ENCODE measurements around the gene C2CD5.

C2CD5 gene

GRCh38 chr12:22463306-22463705 is 81.0 kb downstream of the C2CD5 start:
- TF ChIP-seq CTCF (IDR thresholded peaks at IDR 0.05; ENCODE audit: insufficient read depth, low read length, poor library complexity, severe bottlenecking), result no peak

DNA sequence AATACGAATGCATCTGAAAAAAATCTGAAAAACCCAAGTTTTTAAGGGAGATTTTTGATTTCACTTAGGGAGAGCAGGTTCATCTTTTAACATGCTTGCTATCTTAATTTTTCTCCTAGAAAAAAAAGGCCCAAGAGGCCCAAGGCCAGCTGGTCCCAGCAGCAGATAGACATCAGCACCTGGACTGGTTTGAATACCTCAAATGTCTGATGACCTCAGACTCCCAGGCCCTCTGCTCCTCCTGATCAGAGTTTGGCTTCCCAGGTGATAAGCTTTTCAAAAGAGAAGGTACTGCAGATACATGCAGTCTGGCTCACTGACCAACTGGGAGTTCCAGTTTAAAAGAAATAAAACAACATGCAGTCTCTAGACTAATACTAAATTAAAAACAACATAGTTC is 82.6 kb downstream of the C2CD5 start:
- TF ChIP-seq CTCF (IDR thresholded peaks at IDR 0.05; ENCODE audit: insufficient read depth, low read length, poor library complexity, severe bottlenecking), result no peak
- Histone ChIP-seq H3K27me3 (replicated peaks; ENCODE audit: control insufficient read depth, insufficient read depth, low read length) (no peaks in the 10 kb centered on the region), H3K4me3 (replicated peaks; ENCODE audit: low read depth, low read length) (no peak overlapping the region), H3K36me3 (ENCODE audit: control insufficient read depth, insufficient read depth, low read length) (no peaks in the 10 kb centered on the region; the same call in 1 of the 2 replicates)
- DNase-seq (ENCODE audit: extremely low read depth, insufficient read length), result no peak

More at GRCh38 chr12:22463306-22463705, 81.0 kb downstream of the C2CD5 start:
- Histone ChIP-seq H3K4me3 (replicated peaks; ENCODE audit: low read depth, low read length) (no peak overlapping the region), H3K36me3 (ENCODE audit: control insufficient read depth, insufficient read depth, low read length) (peaks cover 3% of the 10 kb centered on the region; the same call in 1 of the 2 replicates), H3K27me3 (replicated peaks; ENCODE audit: control insufficient read depth, insufficient read depth, low read length) (no peaks in the 10 kb centered on the region)
- no peak for DNase-seq (ENCODE audit: extremely low read depth, insufficient read length)

DNA sequence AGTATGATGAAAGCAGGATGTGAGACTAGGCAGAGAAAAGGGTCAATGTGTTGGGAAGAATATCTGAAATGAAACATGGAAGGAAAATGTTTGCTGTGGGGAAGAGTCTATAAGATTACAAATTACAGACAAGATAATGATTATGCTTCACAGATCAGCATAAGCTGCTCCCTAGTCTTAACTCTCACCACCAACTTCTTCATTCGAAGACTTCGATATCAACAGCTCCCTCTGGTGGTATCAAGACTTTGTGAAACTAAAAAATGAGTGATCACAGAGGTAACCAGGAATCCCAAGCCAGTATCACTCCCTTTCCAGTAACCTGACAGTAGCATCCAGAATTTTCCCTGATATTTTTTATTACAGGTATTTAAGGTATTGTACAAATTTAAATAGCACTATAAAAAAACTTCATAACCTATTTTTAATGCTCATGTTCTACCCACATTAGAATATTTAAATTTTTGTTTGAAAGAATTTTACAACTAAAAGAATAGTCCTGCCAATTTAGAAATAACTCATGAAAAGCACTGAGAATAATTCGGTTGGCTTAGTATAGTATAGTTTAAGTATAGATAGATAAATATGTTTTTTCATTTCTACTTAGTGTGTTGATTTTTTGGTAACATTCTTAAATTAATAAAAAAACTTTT is 84.4 kb downstream of the C2CD5 start:
- H3K4me3 ChIP-seq (replicated peaks; ENCODE audit: low read depth, low read length), result no peak overlapping the region
- TF ChIP-seq CTCF (IDR thresholded peaks at IDR 0.05; ENCODE audit: insufficient read depth, low read length, poor library complexity, severe bottlenecking), result peak; percentile 62
- no peaks in the 10 kb centered on the region for H3K27me3 ChIP-seq (replicated peaks; ENCODE audit: control insufficient read depth, insufficient read depth, low read length)
- no peaks in the 10 kb centered on the region; the same call in 1 of the 2 replicates for H3K36me3 ChIP-seq (ENCODE audit: control insufficient read depth, insufficient read depth, low read length)
- DNase-seq (ENCODE audit: extremely low read depth, insufficient read length), result no peak

GRCh38 chr12:22458298-22458937 is 85.9 kb downstream of the C2CD5 start:
- Histone ChIP-seq H3K27me3 (replicated peaks; ENCODE audit: control insufficient read depth, insufficient read depth, low read length) (no peaks in the 10 kb centered on the region), H3K4me3 (replicated peaks; ENCODE audit: low read depth, low read length) (no peak overlapping the region), H3K36me3 (ENCODE audit: control insufficient read depth, insufficient read depth, low read length) (no peaks in the 10 kb centered on the region; the same call in 1 of the 2 replicates)
- TF ChIP-seq CTCF (IDR thresholded peaks at IDR 0.05; ENCODE audit: insufficient read depth, low read length, poor library complexity, severe bottlenecking), result no peak
- no peak for DNase-seq (ENCODE audit: extremely low read depth, insufficient read length)

DNA sequence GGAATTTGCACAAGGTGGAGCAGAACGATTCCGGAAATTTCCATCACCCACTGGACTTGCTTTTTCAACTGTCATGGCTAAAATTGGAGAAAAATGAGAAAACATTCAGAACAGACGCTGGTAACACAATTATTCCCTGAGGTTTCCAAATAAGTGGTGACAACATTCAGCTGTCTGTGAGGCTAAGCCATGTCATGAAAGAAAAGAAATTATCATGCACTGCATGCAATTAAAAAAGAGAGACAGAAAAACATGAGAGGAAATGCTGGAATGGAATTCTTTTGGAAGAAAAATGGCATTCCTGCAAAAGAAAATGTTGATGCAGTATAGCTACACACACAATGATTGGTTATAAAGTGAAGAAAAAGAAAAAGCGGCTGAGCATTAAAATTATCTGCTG is 87.3 kb downstream of the C2CD5 start:
- Histone ChIP-seq H3K36me3 (ENCODE audit: control insufficient read depth, insufficient read depth, low read length) (no peaks in the 10 kb centered on the region; the same call in 1 of the 2 replicates), H3K27me3 (replicated peaks; ENCODE audit: control insufficient read depth, insufficient read depth, low read length) (no peaks in the 10 kb centered on the region), H3K4me3 (replicated peaks; ENCODE audit: low read depth, low read length) (no peak overlapping the region)
- no peak for TF ChIP-seq CTCF (IDR thresholded peaks at IDR 0.05; ENCODE audit: insufficient read depth, low read length, poor library complexity, severe bottlenecking)
- no peak for DNase-seq (ENCODE audit: extremely low read depth, insufficient read length)
